ENCODE measurements around the gene PLSCR4.
A peak's percentile ranks its signal among the peaks of the same experiment; 100 is the strongest.

PLSCR4 gene

DNA sequence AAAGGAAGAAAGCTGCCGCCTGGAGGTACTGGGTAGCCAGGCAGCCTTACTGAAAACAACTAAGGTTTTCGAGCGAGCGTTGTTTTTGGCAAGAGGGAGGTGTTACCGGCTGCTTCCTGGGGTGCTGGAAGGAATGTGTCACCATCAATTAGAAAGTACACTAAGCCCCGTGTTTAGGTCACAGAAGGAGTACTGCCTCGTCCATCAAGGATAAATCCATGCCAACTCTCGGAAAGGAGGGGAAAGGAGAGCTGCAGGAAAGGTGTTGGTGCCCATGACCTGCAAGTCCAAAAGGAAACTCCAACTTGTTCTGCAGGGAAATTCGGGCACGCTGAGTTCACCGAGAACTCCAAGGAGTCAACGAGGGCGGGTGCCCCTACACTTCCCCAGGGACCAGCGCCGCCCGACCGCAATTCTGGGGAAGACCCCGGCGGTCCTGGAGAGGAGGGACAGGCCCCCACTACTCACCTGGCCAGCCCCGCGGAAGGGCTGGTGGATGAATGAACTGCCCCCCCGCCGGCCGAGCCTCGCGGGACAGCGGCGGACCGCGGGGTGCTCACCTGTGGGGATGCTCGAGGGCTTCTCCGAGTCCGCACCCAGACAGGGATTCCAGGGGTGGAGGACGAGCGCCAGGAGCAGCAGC is 90.5 kb downstream of the PLSCR4 start:
- peak in 1 of 2 experiments; percentile 82 for DNase-seq

DNA sequence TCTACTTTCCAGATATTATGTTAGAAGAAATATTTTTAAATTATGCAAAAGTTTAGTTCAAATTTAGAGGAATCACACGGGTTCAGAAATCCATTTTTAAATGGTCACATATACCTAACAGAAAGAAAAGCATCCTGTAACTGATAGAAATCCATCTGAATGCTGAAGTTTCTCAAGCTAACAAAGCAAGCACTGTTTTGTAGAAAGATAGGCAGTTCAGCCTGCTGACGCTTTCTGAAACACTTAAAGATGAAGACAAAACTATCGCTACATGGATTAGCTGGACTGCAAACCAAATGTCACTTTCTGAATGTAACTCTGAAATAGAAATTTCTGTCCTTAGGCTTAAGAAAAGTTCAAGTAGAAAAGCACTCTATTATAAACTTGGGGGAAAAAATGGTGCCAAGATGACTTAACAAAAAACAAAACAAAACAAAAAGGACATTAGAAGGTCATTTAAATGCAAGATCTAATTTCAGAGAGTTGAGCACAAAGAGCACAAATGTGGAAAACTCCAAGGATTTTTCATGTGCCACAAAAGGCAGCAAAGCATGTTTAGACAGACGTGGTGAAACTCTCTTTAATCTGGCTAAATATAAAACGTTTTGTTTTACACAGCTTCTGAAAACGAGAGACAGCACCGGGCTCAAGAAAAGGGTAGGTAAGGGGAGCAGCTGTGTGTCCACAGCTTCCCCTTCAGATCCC is 91.1 kb downstream of the PLSCR4 start:
- peak; percentile 17 to 55 for DNase-seq

DNA sequence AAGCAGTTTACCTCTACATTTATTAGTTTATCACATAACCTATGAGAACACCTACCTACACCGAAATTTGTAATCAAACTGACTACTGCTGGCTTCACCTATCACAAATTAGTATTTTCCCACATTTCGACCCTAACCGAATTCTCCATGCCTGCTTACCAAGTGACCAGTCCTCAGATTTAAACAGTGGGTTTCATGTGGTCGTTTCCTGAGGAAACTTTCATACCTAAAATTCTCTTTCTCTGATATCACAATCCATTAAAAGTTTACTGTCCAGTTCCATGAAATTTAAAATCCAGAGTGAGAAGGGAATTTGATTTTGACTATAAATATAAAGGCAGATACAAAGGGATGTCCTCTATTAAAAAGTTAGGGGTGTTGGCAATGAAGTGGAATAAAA is 91.9 kb downstream of the PLSCR4 start:
- no peak for DNase-seq

DNA sequence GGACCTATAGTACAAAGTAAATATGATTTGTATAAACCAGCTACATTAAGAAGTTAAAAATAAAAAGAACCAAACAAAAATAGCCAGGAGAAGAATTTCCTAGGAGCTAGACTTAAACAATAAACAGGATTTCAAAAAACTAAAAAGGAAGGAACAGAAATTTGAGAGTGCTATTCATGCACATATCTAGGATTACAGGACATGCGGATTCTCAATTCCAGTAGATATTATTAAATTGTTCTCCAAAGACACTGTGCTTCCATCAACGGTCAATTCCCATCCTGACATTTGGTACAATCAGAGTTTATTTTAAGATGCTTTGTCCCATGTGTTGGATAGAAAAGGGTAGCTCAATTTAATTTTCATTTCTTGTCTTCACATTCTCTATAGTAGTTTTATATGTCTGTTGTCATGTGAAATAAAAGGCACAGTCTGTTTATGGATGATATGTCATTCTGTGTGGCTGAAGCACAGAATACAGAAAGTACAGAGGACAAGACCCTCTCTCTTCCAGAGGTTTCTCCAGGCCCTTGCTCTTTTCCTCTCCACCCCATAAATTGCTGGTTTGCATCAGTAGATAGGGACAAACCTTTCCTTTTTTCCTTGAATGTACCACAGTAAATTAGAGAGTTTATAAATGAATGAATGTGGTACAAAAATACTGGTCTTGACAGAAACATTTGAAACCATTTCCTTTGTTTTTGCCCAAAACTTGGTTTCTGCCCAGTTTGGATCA is 93.4 kb downstream of the PLSCR4 start:
- DNase-seq = no peak

DNA sequence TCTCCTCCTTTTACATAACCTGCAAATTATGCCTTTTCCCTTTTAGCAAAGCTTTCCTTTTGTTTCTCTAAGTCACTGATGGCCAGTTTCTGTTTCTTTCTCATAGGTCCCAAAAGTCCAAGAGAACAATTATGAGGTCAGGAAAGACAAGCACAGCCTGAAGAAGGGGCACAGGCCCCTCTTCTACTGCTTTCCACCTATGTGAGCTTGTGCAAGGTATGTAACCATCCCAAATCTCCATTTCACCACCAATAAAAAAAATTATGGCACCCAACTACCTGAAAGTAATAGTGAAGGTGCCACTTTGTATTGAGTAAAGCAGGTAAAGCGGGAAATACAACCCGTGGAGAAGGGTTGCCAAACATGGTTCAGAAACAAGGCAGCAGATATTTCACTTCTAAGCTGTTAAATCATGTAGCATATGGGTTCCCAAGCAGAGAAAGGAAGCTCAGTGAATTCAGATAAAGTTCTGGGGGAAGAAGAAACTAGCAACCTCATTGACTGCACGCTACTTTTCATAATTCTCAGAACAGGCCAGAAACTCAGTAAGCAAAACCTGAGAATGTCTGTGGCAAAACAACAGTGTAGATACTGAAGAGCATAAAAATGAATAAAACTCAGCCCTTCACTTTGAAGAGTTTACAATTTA is 94.1 kb downstream of the PLSCR4 start:
- DNase-seq = no peak

DNA sequence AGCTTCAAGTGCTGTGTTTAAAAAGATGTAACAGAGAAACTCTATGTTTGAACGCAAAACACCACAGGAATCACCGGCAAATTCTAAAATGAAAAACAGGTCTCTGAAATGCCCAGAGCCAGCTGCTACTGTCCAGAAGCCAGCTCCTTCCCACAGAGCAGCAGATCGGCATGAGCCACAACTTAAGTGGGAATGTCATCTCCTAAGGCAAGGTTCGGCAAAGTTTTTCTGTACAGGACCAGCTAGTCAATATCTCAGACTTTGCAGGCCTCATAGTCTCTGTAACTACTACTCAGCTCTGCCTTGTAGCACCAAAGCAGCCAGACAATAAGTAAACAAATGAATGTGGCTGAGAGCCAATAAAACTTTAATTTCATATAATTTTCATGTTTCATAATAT is 94.8 kb downstream of the PLSCR4 start:
- DNase-seq = peak; percentile 49 to 68

DNA sequence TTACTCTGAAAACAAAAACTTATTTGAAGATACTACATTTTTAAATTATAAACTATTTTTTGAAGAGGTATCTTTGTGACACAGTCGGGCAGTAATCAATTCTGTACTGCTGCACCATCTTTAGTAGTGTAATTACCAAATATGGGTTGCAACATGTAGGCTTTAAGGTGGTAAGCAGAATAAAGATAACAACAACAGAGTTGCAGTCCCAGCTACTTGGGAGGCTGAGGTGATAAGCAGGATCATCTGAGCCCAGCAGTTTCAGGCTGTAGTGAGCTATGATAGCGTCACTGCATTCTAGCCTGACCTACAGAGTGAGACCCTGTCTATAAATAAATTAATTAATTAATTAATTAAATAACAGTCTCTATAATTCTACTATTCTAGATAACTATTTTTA is 95.9 kb downstream of the PLSCR4 start:
- no peak for DNase-seq

DNA sequence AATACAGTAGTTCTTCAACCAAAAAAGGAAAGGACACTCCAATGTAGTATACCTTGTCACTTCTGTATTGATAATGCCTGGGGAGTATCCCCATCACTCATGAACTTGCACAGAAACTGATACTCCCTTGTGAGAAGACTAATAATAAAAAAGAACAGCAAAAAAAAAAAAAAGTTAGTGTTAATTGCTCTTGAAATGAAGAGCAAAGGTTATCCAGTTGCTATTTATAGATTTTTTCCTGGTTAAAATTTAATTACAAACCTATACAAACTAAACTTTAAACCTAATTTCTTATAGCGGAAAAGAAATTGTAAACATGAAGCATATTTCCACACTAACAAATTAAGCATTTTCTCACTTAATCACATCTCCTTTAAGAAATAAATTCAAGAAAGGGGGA is 96.6 kb downstream of the PLSCR4 start:
- no peak for DNase-seq

DNA sequence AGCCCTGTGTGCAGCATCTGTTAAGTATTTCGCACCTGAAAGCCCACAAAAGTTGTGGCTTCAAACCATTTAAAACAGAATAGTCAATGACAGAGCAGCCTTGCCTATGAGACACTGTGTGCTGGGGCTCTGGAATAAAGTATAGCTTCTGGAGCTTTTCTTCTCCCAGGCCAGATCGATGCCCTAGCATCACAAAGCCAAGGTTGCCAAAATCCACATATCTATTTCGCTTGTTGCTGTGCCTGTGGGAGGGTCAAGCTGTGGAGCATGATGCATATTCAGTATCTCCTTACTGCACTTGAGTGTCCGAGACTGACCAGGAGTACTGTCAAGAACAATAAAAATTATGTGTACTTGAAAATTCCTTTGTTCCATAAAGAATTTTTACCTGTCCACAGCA is 97.5 kb downstream of the PLSCR4 start:
- peak in 1 of 2 experiments; percentile 18 for DNase-seq

DNA sequence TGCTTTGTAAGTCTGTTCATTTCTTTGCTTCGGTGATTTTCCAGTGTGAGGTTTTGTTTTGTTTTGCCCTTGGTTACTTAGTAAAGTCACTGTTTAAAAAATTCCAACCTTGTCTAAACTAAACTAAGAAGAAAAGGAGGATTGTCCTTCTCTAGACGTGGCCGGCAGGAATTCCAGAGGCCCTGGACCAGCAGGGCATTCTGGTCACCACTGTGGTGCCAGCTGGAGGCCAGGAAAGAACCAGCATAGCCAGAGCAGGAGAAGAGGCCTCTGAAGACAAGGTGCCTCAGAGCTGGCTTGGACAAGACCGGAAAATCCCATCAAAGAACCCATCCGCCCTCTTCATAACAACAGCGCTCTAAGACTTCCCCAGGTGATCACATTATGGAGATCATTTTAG is 98.1 kb downstream of the PLSCR4 start:
- DNase-seq = no peak

DNA sequence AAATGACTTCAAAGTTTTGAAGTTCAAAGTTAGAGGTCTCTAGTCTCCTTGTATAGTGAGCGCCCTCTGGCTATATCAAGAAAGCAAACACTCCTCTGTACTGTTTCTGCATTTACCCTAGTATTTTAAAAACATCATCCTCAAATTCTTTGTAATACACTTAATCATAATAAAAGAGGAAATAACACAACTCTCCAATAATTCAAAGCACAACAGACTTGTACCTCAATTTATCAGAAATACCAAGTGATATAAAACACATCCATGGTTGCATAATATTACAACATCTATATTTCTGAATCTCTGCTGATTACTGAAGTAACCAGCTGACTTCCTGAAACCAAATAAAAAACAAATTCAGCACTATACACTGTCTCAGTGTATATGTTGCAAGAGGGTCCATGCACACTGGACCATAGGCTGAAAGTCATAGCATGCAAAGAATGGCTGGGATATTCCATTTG is 102.4 kb downstream of the PLSCR4 start:
- peak in 1 of 2 experiments; percentile 24 for DNase-seq

DNA sequence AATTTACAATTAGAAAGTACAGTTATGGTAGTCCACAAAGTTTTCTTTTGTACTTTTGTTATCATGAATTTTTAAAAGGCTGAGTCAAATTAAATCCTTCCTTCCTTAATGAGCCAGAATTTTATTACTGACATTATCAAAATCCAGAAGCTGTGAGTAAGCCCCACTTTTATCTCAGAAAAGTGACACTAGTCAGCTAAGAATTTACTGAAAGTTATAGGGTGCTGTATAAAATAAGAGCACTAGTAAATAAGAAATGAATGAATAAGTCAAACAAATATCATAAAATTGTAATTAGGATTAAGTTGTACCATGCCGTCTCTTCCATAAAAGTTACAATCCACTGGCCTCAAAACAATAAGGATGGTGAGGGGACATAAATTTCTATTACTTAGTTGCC is 105.3 kb downstream of the PLSCR4 start:
- DNase-seq = no peak

DNA sequence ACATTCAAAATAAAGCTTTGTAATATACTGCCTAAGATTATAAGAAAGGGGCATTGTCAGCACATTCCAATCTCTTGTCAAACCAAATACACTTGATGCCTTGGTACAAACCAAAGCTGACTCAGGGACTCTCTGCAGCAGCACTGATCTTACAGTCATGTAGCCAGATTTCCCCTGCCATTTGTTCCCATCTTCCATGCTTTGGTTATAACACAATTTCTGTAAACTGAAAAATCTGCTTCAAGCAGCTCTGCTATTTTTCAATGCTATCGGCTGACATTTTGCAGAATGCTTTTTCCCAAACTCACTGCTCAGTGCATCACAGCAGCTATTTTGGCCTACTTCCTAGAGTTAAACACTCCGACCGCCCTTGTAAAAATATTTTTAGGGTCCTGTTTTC is 108.1 kb downstream of the PLSCR4 start:
- DNase-seq = no peak

Data from NCI-H446 (cell line).